ENCODE results near the gene MT2A. TPM values are rescaled to one million over a fixed set of nuclear protein-coding genes. Genes with fewer than 3 reads are reported as not detected.

MT2A gene
- total and polyA plus RNA-seq, 2 donors (not counting 1 experiment from before 2014, with no cell fraction given), result 3.1 to 14.4 TPM

DNA sequence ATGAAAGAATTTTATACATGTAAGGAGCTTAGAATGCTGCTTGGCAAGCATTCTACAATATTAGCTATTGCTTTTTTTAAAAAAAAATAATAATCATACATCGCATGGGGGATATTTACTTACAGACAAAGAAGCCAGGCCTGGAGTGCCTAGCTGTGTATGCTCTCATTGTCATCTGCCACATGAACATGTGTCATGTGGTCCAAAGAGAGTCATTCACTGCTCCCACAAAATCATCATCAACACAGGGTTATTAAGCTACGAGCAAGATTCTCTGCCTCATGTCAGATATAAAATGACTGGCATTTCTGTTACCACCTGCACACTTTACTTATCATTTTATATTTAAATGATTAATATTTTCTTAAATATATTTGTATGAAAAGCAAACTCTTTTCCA, 15.3 kb downstream of the MT2A start:
- Histone ChIP-seq H3K27ac (ENCODE audit: low read length in 2 of 2) (no peak overlapping the region), H3K9me3 (ENCODE audit: control extremely low read depth in 1 of 3, control insufficient read depth in 2 of 3, insufficient read depth in 1 of 3, low read length in 2 of 3) (no peaks in the 10 kb centered on the region)

More for the DNA sequence above, 15.3 kb downstream of the MT2A start:
- Mint-ChIP-seq H3K4me1 (peaks cover 13% of the 10 kb centered on the region), H3K27me3 (peaks cover 44% of the 10 kb centered on the region), H3K4me3 (no peak overlapping the region), H3K27ac (no peak overlapping the region), H3K9me3 (ENCODE audit: insufficient read depth) (no peaks in the 10 kb centered on the region)
- no CpG with 5 or more reads among the region's 2 CpGs for whole genome bisulfite sequencing (ENCODE audit: insufficient coverage)
- CTCF ChIA-PET, result interaction anchor here (0.9 to 1.7 kb wide), 4 partner anchors 12 to 23 kb away, joined by 3 to 5 read pairs (median 4); partner anchors contain the start of gene MT1A
- H3K4me3 ChIP-seq (ENCODE audit: control extremely low read depth in 1 of 5, extremely low read depth in 1 of 5, insufficient read depth in 1 of 5, low read depth in 2 of 5, low read length in 4 of 5), result no peak overlapping the region
- H3K4me2 ChIP-seq (replicated peaks; ENCODE audit: low read depth, low read length, poor library complexity, severe bottlenecking), result no peak overlapping the region
- POLR2A ChIA-PET, result no interaction called here
- intact Hi-C loops (cut with micrococcal nuclease), result no loop called here
- peaks cover 0 to 35% (median 21%) of the 10 kb centered on the region in 4 experiments for H3K27me3 ChIP-seq (replicated peaks in 1 of 4; ENCODE audit: control extremely low read depth in 1 of 4, control insufficient read depth in 3 of 4, insufficient read depth in 4 of 4, low read length in 3 of 4)
- H3K4me1 ChIP-seq (ENCODE audit: control insufficient read depth in 2 of 2, insufficient read depth in 2 of 2, low read length in 2 of 2), result peaks cover 14% of the 10 kb centered on the region in 2 donors
- no peaks in the 10 kb centered on the region for H4K20me1 ChIP-seq (ENCODE audit: control insufficient read depth, insufficient read depth, low read length, poor library complexity, severe bottlenecking)
- no peak overlapping the region for H2AFZ ChIP-seq (ENCODE audit: insufficient read depth, low read depth, low read length, poor library complexity, severe bottlenecking)
- no peaks in the 10 kb centered on the region for H3K36me3 ChIP-seq (replicated peaks in 1 of 2; ENCODE audit: control extremely low read depth in 1 of 2, control insufficient read depth in 1 of 2, extremely low read depth in 1 of 2, insufficient read depth in 2 of 2, low read length in 1 of 2)
- H3K79me2 ChIP-seq (ENCODE audit: control insufficient read depth, insufficient read depth, low read length), result no peaks in the 10 kb centered on the region
- no peak overlapping the region for H3K9ac ChIP-seq (ENCODE audit: low read length)
- TF ChIP-seq EZH2 (IDR thresholded peaks at IDR 0.05; ENCODE audit: borderline replicate concordance, insufficient read depth, low read depth, low read length, poor library complexity, severe bottlenecking), result no peak
- TF ChIP-seq, protein P1, sequence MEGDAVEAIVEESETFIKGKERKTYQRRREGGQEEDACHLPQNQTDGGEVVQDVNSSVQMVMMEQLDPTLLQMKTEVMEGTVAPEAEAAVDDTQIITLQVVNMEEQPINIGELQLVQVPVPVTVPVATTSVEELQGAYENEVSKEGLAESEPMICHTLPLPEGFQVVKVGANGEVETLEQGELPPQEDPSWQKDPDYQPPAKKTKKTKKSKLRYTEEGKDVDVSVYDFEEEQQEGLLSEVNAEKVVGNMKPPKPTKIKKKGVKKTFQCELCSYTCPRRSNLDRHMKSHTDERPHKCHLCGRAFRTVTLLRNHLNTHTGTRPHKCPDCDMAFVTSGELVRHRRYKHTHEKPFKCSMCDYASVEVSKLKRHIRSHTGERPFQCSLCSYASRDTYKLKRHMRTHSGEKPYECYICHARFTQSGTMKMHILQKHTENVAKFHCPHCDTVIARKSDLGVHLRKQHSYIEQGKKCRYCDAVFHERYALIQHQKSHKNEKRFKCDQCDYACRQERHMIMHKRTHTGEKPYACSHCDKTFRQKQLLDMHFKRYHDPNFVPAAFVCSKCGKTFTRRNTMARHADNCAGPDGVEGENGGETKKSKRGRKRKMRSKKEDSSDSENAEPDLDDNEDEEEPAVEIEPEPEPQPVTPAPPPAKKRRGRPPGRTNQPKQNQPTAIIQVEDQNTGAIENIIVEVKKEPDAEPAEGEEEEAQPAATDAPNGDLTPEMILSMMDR (IDR thresholded peaks at IDR 0.05), result no peak
- DNase-seq, result no peak
- ATAC-seq (ENCODE audit: low read depth), result no peak
